ENCODE data around the gene TNNI3. TPM values are rescaled to one million over a fixed set of nuclear protein-coding genes. Genes with fewer than 3 reads are reported as not detected.

Gene TNNI3
- total and polyA plus RNA-seq, 9 of the 15 experiments (the other 6 are each of a cell fraction or from before 2014, with no cell fraction given): 4.7 to 158 (median 42.0) TPM

- peak in 1 of 2 experiments; percentile 92 for TF ChIP-seq AFF1 (IDR thresholded peaks at IDR 0.05; ENCODE audit: low read depth in 1 of 2, partially characterized antibody in 2 of 2)
- no peak for TF ChIP-seq MCM3 (IDR thresholded peaks at IDR 0.05)
- no peak for TF ChIP-seq ZC3H8 (IDR thresholded peaks at IDR 0.05)
- no peak for TF ChIP-seq ZFP30 (CRISPR knock-in tag; IDR thresholded peaks at IDR 0.05; ENCODE audit: borderline replicate concordance)
- TF ChIP-seq EP400 (IDR thresholded peaks at IDR 0.05): no peak
- no peak for TF ChIP-seq FOXM1 (IDR thresholded peaks at IDR 0.05; ENCODE audit: low read depth)
- TF ChIP-seq FOXM1 (CRISPR knock-in tag; IDR thresholded peaks at IDR 0.05; ENCODE audit: low read depth): no peak
- no peak for TF ChIP-seq HOMEZ (CRISPR knock-in tag; IDR thresholded peaks at IDR 0.05)
- TF ChIP-seq FOSL1 (tag; conservative IDR thresholded peaks at IDR 0.05): no peak
- no peak for TF ChIP-seq ZEB2 (IDR thresholded peaks at IDR 0.05)
- no peak for TF ChIP-seq RB1 (IDR thresholded peaks at IDR 0.05; ENCODE audit: low read depth)
- TF ChIP-seq ZNF586 (CRISPR knock-in tag; conservative IDR thresholded peaks at IDR 0.05): no peak
- TF ChIP-seq ZNF551 (CRISPR knock-in tag; IDR thresholded peaks at IDR 0.05): no peak
- no peak for TF ChIP-seq TGIF2 (CRISPR knock-in tag; IDR thresholded peaks at IDR 0.05)
- TF ChIP-seq CXXC5 (CRISPR knock-in tag; IDR thresholded peaks at IDR 0.05): peak; percentile 22
- TF ChIP-seq ZNF785 (CRISPR knock-in tag; IDR thresholded peaks at IDR 0.05): no peak
- no peak for TF ChIP-seq SIRT6 (IDR thresholded peaks at IDR 0.05; ENCODE audit: low read depth, low read length)
- TF ChIP-seq ZNF766 (CRISPR knock-in tag; conservative IDR thresholded peaks at IDR 0.05): no peak
- no peak for TF ChIP-seq RAD51 (IDR thresholded peaks at IDR 0.05; ENCODE audit: borderline replicate concordance, low read depth)
- TF ChIP-seq ZNF24 (IDR thresholded peaks at IDR 0.05): peak; percentile 99
- no peak for TF ChIP-seq DLX4 (CRISPR knock-in tag; IDR thresholded peaks at IDR 0.05)
- TF ChIP-seq ZSCAN29 (IDR thresholded peaks at IDR 0.05): no peak
- TF ChIP-seq GTF2E2 (tag; IDR thresholded peaks at IDR 0.05): peak; percentile 47; the same call in 1 of the 2 replicates
- no peak for TF ChIP-seq EP300 (IDR thresholded peaks at IDR 0.05; ENCODE audit: low read length)
- no peak for TF ChIP-seq ZNF217 (CRISPR knock-in tag; IDR thresholded peaks at IDR 0.05)
- no peak for TF ChIP-seq PHF21A (IDR thresholded peaks at IDR 0.05; ENCODE audit: borderline replicate concordance, low read depth)
- TF ChIP-seq HNRNPK (IDR thresholded peaks at IDR 0.05; ENCODE audit: low read depth, low read length, poor library complexity, severe bottlenecking): no peak
These were observed 39.0 kb downstream of the TNNI3 start (continued) for GRCh38 chr19:55118401-55118991.
